Activated CD4-positive, alpha-beta T cell treated with anti-CD3 and anti-CD28 coated beads for 36 hours (primary cell): Measurements from ENCODE around the gene CA10. TPM values are rescaled to one million over a fixed set of nuclear protein-coding genes. Genes with fewer than 3 reads are reported as not detected.

Source experiments
- ATAC-seq: fragments of 200-7000 bp; cut with Tn5 transposase; one replicate; pipeline ENCODE4 v1.10.0; 2021; ENCODE audit warnings: mild to moderate bottlenecking, moderate library complexity
- CTCF ChIA-PET: fragments of 350-600 bp; sonication (Branson Sonifier 250); formaldehyde crosslinking; loops from one replicate; lab custom pipeline; 2021; ENCODE audit warnings: antibody characterized with exemption; lab: Charles Lee
- POLR2A ChIA-PET: fragments of 350-600 bp; sonication (Branson Sonifier 250); formaldehyde crosslinking; loops from one replicate; lab custom pipeline; 2021; ENCODE audit warnings: antibody characterized with exemption, inconsistent platforms; lab: Charles Lee
- DNase-seq: peaks from one replicate; pipeline ENCODE4 v3.0.0-alpha.2; 2020
- H3K27ac Mint-ChIP-seq: one replicate; pipeline ENCODE4 v1.8.0; 2021; ENCODE audit warnings: mixed read lengths
- H3K27me3 Mint-ChIP-seq: one replicate; pipeline ENCODE4 v1.8.0; 2021; ENCODE audit warnings: mixed read lengths
- H3K36me3 Mint-ChIP-seq: one replicate; pipeline ENCODE4 v1.8.0; 2021; ENCODE audit warnings: low read depth, mixed read lengths
- H3K4me1 Mint-ChIP-seq: one replicate; pipeline ENCODE4 v1.8.0; 2021; ENCODE audit warnings: mixed read lengths
- H3K4me3 Mint-ChIP-seq: one replicate; pipeline ENCODE4 v1.8.0; 2021; ENCODE audit warnings: mild to moderate bottlenecking, moderate library complexity, mixed read lengths
- H3K9me3 Mint-ChIP-seq: one replicate; pipeline ENCODE4 v1.8.0; 2021; ENCODE audit warnings: low read depth, mixed read lengths
- intact Hi-C, 2 experiments: fragments of 100-400 bp; cut with DNase I in 1 of 2; cut with micrococcal nuclease in 1 of 2; formaldehyde crosslinking; loops; one replicate each; pipeline versions ENCODE4 v1.14.2 to v1.15.1; 2022 to 2024; cut with DNase I, micrococcal nuclease
- total RNA-seq, 2 experiments: library from RNA; stranded (reverse); gene quantifications; one replicate each; pipeline ENCODE4 v1.2.3, GENCODE V29; 2021

CA10 gene
- total RNA-seq, 2 experiments from 2014 or later = not detected

- H3K27me3 Mint-ChIP-seq = peaks cover under 1% of the 10 kb centered on the region
- no peak for DNase-seq
- no peaks in the 10 kb centered on the region for H3K4me1 Mint-ChIP-seq
- no peak overlapping the region for H3K27ac Mint-ChIP-seq
- ChIA-PET POLR2A (no interaction called here), CTCF (interaction anchor here (0.7 kb wide), 2 partner anchors 14 to 174 kb away, joined by 3 to 4 read pairs; no protein-coding TSS in a partner anchor)
- H3K9me3 Mint-ChIP-seq = no peaks in the 10 kb centered on the region
- no peak for ATAC-seq
- no peaks in the 10 kb centered on the region for H3K36me3 Mint-ChIP-seq
- no peak overlapping the region for H3K4me3 Mint-ChIP-seq
- intact Hi-C loops = no loop called here
These were observed 249.5 kb downstream of the CA10 start for GRCh38 chr17:51908841-51909537.

GRCh38 chr17:51907041-51907440 is 251.5 kb downstream of the CA10 start:
- H3K4me1 Mint-ChIP-seq = no peaks in the 10 kb centered on the region
- intact Hi-C loops = no loop called here
- H3K27ac Mint-ChIP-seq = no peak overlapping the region
- H3K9me3 Mint-ChIP-seq = no peaks in the 10 kb centered on the region
- no peaks in the 10 kb centered on the region for H3K36me3 Mint-ChIP-seq
- POLR2A ChIA-PET = no interaction called here
- H3K27me3 Mint-ChIP-seq = no peaks in the 10 kb centered on the region
- CTCF ChIA-PET = no interaction called here
- no peak for ATAC-seq
- no peak for DNase-seq
- H3K4me3 Mint-ChIP-seq = no peak overlapping the region

DNA sequence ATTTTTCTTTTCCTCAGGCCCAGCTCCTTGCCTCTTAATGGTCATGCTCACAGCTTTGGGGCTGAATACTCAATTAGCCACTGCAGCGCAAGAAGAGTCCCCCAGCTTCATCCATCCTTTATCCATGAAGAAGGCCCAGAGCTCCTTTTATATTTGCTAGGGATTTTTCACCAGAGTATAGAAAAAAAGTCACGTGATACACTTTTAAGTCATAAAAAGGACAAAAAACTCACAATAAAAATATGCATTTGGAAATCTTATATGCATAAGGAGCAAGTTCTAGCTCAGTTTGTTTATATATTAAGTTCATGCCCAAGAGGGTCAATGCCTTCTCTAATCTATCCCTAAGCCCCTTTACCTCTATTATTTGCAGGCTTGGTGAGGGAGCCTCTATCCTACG is 254.1 kb downstream of the CA10 start:
- CTCF ChIA-PET = interaction anchor here (0.7 kb wide), 1 partner anchor 162 kb away, joined by 3 read pairs; no protein-coding TSS in a partner anchor
- no peak for ATAC-seq
- no peaks in the 10 kb centered on the region for H3K4me1 Mint-ChIP-seq
- H3K36me3 Mint-ChIP-seq = no peaks in the 10 kb centered on the region
- no peaks in the 10 kb centered on the region for H3K27me3 Mint-ChIP-seq
- no peaks in the 10 kb centered on the region for H3K9me3 Mint-ChIP-seq
- no peak for DNase-seq
- intact Hi-C loops = no loop called here
- POLR2A ChIA-PET = no interaction called here
- no peak overlapping the region for H3K4me3 Mint-ChIP-seq
- H3K27ac Mint-ChIP-seq = no peak overlapping the region

DNA sequence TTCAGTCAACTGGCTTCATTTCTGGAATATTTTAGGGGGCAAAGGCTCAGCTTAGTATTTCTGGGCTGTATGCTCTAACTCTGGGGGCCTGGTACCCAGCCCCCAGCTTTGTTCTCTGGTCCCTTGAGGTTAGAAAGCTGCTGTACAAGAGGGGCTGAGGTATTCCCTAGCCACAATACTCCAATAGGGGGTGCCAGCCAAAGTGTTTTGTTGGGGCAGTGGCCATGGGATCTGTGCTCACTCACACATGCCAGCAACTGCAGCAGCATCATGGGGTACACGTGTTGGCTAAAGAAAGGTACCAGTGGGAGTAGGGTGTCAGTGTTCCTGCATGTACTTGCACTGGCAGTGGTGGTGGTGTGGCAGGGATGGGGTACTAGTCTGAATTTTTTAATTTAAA is 257.3 kb downstream of the CA10 start:
- DNase-seq (no peak), ATAC-seq (no peak)
- ChIA-PET POLR2A (no interaction called here), CTCF (interaction anchor here (0.6 to 0.9 kb wide), 2 partner anchors 46 to 168 kb away, joined by 3 to 4 read pairs; no protein-coding TSS in a partner anchor)
- Mint-ChIP-seq H3K27ac (no peak overlapping the region), H3K4me1 (no peaks in the 10 kb centered on the region), H3K27me3 (no peaks in the 10 kb centered on the region), H3K4me3 (no peak overlapping the region), H3K36me3 (no peaks in the 10 kb centered on the region), H3K9me3 (no peaks in the 10 kb centered on the region)
- intact Hi-C loops = no loop called here

- no peak overlapping the region for H3K4me3 Mint-ChIP-seq
- CTCF ChIA-PET = no interaction called here
- intact Hi-C loops = no loop called here
- POLR2A ChIA-PET = no interaction called here
- peaks cover 1% of the 10 kb centered on the region for H3K9me3 Mint-ChIP-seq
- peaks cover 1% of the 10 kb centered on the region for H3K27me3 Mint-ChIP-seq
- no peaks in the 10 kb centered on the region for H3K36me3 Mint-ChIP-seq
- H3K27ac Mint-ChIP-seq = no peak overlapping the region
- DNase-seq = no peak
- no peak for ATAC-seq
- no peaks in the 10 kb centered on the region for H3K4me1 Mint-ChIP-seq
These were observed 266.6 kb downstream of the CA10 start for GRCh38 chr17:51891936-51892335.

GRCh38 chr17:51890710-51891109 is 267.8 kb downstream of the CA10 start:
- Mint-ChIP-seq H3K4me3 (no peak overlapping the region), H3K36me3 (no peaks in the 10 kb centered on the region), H3K27me3 (peaks cover 1% of the 10 kb centered on the region), H3K27ac (no peak overlapping the region), H3K4me1 (no peaks in the 10 kb centered on the region), H3K9me3 (peaks cover 1% of the 10 kb centered on the region)
- DNase-seq = no peak
- POLR2A ChIA-PET = no interaction called here
- CTCF ChIA-PET = no interaction called here
- ATAC-seq = no peak
- intact Hi-C loops = no loop called here

- no peak overlapping the region for H3K27ac Mint-ChIP-seq
- H3K4me3 Mint-ChIP-seq = no peak overlapping the region
- ATAC-seq = no peak
- POLR2A ChIA-PET = no interaction called here
- DNase-seq = no peak
- no peaks in the 10 kb centered on the region for H3K4me1 Mint-ChIP-seq
- intact Hi-C loops = no loop called here
- H3K9me3 Mint-ChIP-seq = no peaks in the 10 kb centered on the region
- CTCF ChIA-PET = no interaction called here
- no peaks in the 10 kb centered on the region for H3K36me3 Mint-ChIP-seq
- peaks cover 3% of the 10 kb centered on the region for H3K27me3 Mint-ChIP-seq
These were observed 269.7 kb downstream of the CA10 start for GRCh38 chr17:51888816-51889215.

DNA sequence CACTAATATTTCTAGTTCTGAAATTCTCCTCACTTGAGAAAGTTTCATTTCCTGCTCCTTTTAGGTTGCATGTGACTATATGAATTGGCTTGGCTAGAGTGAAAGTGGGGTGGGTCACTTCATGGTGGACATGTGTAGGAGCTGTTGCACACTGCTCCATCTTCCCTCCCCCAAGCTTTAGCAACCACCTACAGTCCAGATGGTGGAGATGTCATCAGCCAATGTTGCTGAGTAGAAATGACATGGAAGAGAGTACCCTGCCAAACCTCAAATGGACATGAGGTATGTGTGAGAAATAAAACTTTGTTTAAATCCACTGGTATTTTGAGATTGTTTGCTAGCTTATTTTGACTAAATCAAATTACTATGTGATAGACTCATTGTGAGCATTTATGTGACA is 281.5 kb downstream of the CA10 start:
- ATAC-seq (no peak), DNase-seq (no peak)
- intact Hi-C loops = no loop called here
- POLR2A ChIA-PET = no interaction called here
- Mint-ChIP-seq H3K4me3 (no peak overlapping the region), H3K27ac (no peak overlapping the region), H3K36me3 (no peaks in the 10 kb centered on the region), H3K9me3 (no peaks in the 10 kb centered on the region), H3K4me1 (no peaks in the 10 kb centered on the region), H3K27me3 (peaks cover 8% of the 10 kb centered on the region)
- CTCF ChIA-PET = interaction anchor here (1.2 kb wide), 1 partner anchor 93 kb away, joined by 3 read pairs; no protein-coding TSS in a partner anchor

- DNase-seq (no peak), ATAC-seq (no peak)
- Mint-ChIP-seq H3K27me3 (peaks cover 8% of the 10 kb centered on the region), H3K27ac (no peak overlapping the region), H3K4me3 (no peak overlapping the region), H3K36me3 (no peaks in the 10 kb centered on the region), H3K4me1 (no peaks in the 10 kb centered on the region), H3K9me3 (no peaks in the 10 kb centered on the region)
- intact Hi-C loops = no loop called here
- ChIA-PET POLR2A (no interaction called here), CTCF (no interaction called here)
These were observed 285.2 kb downstream of the CA10 start for GRCh38 chr17:51873302-51873701.

DNA sequence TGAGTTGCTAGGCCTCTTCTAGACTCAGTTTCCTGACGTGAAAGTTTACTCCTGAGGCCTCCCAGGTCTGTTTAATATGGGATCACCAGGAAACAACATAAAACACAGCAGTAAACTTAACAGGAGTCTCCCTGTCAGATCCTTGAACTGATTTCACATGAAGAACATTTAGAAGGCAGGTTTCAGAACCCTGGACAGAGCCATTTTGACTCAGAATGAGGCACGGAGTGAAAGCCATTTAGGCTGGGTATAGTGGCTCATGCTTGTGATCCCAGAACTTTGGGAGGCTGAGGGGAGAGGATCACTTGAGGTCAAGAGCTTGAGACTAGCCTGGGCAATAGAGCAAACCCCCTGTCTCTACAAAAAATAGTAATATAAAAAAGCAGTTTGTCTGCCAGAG is 289.1 kb downstream of the CA10 start:
- Mint-ChIP-seq H3K27ac (no peak overlapping the region), H3K27me3 (no peaks in the 10 kb centered on the region), H3K36me3 (no peaks in the 10 kb centered on the region), H3K4me3 (no peak overlapping the region), H3K4me1 (no peaks in the 10 kb centered on the region), H3K9me3 (no peaks in the 10 kb centered on the region)
- CTCF ChIA-PET = no interaction called here
- ATAC-seq (no peak), DNase-seq (peak; percentile 26)
- intact Hi-C loops = loop anchor here in 1 of 2 experiments (10.0 kb wide), 1 partner anchor 55 kb away; no protein-coding TSS in a partner anchor
- POLR2A ChIA-PET = no interaction called here

DNA sequence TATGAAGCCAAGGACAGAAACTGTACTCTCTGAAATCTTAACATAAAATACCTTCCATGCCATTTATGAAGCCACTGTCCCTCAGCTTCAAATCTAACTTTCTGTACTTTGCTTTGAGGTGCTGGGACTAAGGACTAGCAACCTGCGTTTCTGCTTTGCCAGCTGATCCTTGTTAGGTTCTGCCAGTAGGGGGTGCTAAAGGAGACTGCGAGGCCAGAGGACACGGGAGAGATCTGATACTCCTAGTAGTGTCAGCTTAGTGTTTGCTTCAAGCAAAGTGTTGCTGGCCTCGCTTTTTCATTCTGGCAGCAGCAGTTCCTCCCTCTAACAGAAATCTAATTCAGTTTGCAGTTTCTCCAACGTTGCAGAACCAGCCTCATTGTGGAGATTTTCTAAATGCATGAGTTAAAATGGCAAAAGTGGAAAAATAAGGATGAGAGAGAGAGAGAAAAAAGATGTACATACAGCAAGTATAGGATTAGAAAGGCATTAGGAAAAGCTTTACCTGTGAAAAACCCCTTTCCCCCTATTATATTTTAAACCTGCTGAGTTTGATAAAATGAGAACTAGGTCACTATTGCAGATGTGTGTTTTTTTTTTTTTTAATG is 297.5 kb downstream of the CA10 start:
- ChIA-PET CTCF (interaction anchor here (0.5 to 1.6 kb wide), 4 partner anchors 106 to 1197 kb away, joined by 3 to 4 read pairs (median 3); no protein-coding TSS in a partner anchor), POLR2A (no interaction called here)
- Mint-ChIP-seq H3K27me3 (peaks cover 4% of the 10 kb centered on the region), H3K36me3 (no peaks in the 10 kb centered on the region), H3K4me1 (no peaks in the 10 kb centered on the region), H3K4me3 (no peak overlapping the region), H3K9me3 (peaks cover 2% of the 10 kb centered on the region), H3K27ac (no peak overlapping the region)
- DNase-seq (peak; percentile 44), ATAC-seq (no peak)
- intact Hi-C loops = loop anchor here in 1 of 2 experiments (1.0 to 10.0 kb wide), 2 partner anchors 64 to 245 kb away; no protein-coding TSS in a partner anchor

DNA sequence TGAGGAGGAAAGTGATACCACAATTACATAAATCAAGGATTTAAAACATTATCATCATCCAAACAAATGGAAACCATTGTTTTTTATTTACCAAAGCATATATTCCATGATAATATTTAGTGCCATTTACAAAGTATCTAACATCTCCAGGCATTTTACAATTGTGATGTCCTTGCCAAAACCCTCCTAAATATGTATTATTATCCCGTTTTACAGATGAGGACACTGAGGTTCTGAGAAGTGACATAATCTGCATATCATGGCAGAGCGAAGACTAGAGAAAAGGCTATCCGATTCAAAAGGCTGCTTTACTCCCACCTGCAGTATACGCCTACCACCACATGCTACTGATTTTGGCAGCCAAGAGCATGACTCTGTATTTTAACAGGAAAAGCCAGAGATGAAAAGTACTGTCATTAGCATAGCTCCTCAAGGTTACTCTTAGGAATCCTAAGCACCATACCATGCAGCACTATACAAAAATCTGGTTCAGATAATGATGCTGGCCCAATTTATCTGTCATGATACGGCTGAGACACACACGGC is 301.4 kb downstream of the CA10 start:
- no peak overlapping the region for H3K4me3 Mint-ChIP-seq
- H3K27ac Mint-ChIP-seq = no peak overlapping the region
- no peaks in the 10 kb centered on the region for H3K36me3 Mint-ChIP-seq
- H3K9me3 Mint-ChIP-seq = no peaks in the 10 kb centered on the region
- ATAC-seq (no peak), DNase-seq (no peak)
- POLR2A ChIA-PET = no interaction called here
- H3K4me1 Mint-ChIP-seq = no peaks in the 10 kb centered on the region
- peaks cover 11% of the 10 kb centered on the region for H3K27me3 Mint-ChIP-seq
- CTCF ChIA-PET = no interaction called here
- intact Hi-C loops = no loop called here
